22Rv1 (cell line): ENCODE measurements around the gene WNK2.

Source experiments
- CTCF ChIP-seq: fragments of 450-650 bp; IDR thresholded peaks from 2 replicates; pipeline ENCODE4 v1.5.1; 2017; ENCODE audit warnings: mild to moderate bottlenecking
- ZFX ChIP-seq: fragments of 450-650 bp; IDR thresholded peaks from 2 replicates; pipeline ENCODE4 v1.6.1; 2017; ENCODE audit warnings: antibody characterized with exemption, borderline replicate concordance

GRCh38 chr9:93218161-93218560 is 34.2 kb downstream of the WNK2 start:
- no peak for TF ChIP-seq CTCF
- TF ChIP-seq ZFX = no peak
